ENCODE data around the gene TNFRSF25.
"Not testable (repeated sequence)": the region's sequence is repeated elsewhere in the genome, so short reads cannot be mapped to it uniquely, and the experiment has no call there.

TNFRSF25 gene

DNA sequence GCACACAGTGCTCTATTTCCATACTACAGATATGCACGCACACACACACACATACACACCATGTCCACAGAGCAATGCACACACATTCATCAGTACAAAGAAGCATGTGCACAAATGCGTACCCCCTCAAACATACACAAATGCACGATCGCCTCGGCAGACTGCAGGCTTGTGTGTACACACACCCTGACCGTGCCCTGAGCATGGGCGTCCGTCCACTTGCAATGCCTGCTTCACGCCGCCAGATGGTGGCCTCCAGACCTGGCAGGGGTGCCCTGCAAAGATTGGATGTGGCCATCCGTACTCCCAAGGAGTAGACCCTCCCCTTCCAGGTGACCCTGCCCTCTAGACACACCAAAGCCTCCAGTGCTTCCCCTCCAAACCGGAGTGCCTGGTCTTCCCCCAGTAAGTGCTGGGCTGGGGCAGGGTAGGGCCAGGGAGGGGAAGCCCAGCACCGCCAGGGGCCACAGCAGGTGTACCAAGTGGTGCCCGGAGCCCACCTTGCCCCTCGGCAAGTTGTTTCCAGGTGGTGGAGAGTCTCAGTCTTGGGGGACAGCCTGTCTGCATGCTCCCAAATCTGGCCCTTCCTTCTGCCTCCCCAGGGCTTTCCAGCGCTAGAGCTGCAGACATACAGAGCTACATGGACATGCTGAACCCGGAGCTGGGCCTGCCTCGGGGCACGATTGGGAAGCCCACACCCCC lies 20.8 kb downstream of the TNFRSF25 start:
- no peak for DNase-seq
- Mint-ChIP-seq H3K27ac (no peak overlapping the region), H3K9me3 (no peaks in the 10 kb centered on the region), H3K36me3 (ENCODE audit: insufficient read depth) (peaks cover 5% of the 10 kb centered on the region), H3K4me1 (ENCODE audit: low read depth in 2 of 2) (peaks cover 14 to 27% of the 10 kb centered on the region in 2 donors), H3K4me3 (no peak overlapping the region), H3K27me3 (peaks cover 43 to 70% of the 10 kb centered on the region in 2 donors)
- no peak for ATAC-seq (replicated peaks)

- peaks cover 38 to 67% of the 10 kb centered on the region in 2 donors for H3K27me3 Mint-ChIP-seq
- H3K27ac Mint-ChIP-seq = no peak overlapping the region
- peaks cover 5% of the 10 kb centered on the region for H3K36me3 Mint-ChIP-seq (ENCODE audit: insufficient read depth)
These were observed 21.6 kb downstream of the TNFRSF25 start for GRCh38 chr1:6444377-6444776.

DNA sequence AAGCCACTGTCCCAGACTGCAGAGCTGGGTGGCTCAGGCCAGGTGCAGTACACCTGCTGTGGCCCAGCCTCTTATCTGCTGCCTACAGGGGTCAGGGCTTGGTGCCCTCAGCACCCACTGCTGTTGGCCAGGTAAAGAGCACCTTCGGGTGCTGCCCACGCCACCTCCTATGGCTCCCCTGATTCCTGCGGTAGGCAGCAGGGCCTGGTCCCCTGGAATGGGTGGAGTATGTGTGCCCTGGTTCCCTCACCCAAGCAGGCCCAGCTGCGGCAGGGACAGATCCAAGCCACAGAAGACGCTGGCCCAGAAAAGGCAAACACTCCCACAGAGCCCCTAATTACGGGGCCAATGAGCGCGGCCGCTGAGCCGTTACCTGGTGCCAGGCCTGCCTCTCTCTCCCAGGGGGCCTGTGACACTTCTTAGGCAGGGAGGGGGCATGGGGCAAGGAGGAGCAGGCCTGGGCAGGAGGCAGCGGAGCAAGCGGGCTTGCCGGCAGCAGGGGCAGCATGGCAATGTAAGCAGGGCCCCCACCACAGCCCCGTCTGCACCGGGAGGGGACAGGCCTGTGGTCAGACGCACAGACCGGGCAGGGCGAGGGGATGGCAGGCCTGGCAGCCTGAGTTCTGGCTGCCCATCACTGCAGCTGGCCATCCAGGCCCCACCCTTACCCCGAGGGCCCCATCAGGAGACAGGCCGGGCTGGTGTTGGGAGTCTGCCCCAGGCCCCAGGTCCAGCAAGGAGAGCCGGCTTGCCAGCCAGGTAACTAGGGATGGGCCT lies 22.4 kb downstream of the TNFRSF25 start:
- ATAC-seq (replicated peaks) = no peak
- peaks cover 10 to 21% of the 10 kb centered on the region in 2 donors for H3K4me1 Mint-ChIP-seq (ENCODE audit: low read depth in 2 of 2)

More at GRCh38 chr1:6444377-6444776, 21.6 kb downstream of the TNFRSF25 start:
- no peak overlapping the region for H3K4me3 Mint-ChIP-seq
- ATAC-seq (replicated peaks) (no peak), DNase-seq (no peak)
- H3K9me3 Mint-ChIP-seq = no peaks in the 10 kb centered on the region
- H3K4me1 Mint-ChIP-seq (ENCODE audit: low read depth in 2 of 2) = peaks cover 14 to 24% of the 10 kb centered on the region in 2 donors

DNA sequence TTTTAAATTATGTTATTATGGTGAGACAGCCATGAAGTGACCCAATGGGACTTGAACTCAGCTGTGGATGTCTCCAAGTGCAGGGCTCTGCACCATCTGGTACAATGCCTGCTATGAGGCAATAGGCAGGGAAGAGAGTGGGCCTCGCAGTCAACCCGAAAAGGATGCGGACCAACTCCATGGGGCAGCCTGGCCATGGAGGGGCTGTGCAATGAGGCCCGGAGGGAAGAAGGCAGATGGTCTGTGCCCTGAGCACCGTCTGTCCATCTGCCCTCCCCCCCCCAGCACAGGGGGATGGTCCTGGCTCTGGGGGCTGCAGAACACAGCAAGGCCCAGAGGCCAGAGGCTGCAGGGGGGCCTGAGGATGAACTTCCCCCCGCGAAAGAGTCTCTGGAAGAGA lies 24.4 kb downstream of the TNFRSF25 start:
- no peaks in the 10 kb centered on the region for H3K9me3 Mint-ChIP-seq
- H3K4me1 Mint-ChIP-seq (ENCODE audit: low read depth in 2 of 2) = peaks cover 18 to 21% of the 10 kb centered on the region in 2 donors
- peak overlapping the region; percentile 35 to 55 for H3K4me3 Mint-ChIP-seq
- no peak for ATAC-seq (replicated peaks)
- peaks cover 3% of the 10 kb centered on the region for H3K36me3 Mint-ChIP-seq (ENCODE audit: insufficient read depth)
- no peak overlapping the region for H3K27ac Mint-ChIP-seq
- peaks cover 45 to 67% of the 10 kb centered on the region in 2 donors for H3K27me3 Mint-ChIP-seq
- no peak for DNase-seq

More for the DNA sequence above, 22.4 kb downstream of the TNFRSF25 start:
- H3K36me3 Mint-ChIP-seq (ENCODE audit: insufficient read depth) = peaks cover 3% of the 10 kb centered on the region
- no peak for DNase-seq
- H3K27me3 Mint-ChIP-seq = peaks cover 36 to 64% of the 10 kb centered on the region in 2 donors
- no peaks in the 10 kb centered on the region for H3K9me3 Mint-ChIP-seq
- H3K4me3 Mint-ChIP-seq = no peak overlapping the region
- H3K27ac Mint-ChIP-seq = no peak overlapping the region

DNA sequence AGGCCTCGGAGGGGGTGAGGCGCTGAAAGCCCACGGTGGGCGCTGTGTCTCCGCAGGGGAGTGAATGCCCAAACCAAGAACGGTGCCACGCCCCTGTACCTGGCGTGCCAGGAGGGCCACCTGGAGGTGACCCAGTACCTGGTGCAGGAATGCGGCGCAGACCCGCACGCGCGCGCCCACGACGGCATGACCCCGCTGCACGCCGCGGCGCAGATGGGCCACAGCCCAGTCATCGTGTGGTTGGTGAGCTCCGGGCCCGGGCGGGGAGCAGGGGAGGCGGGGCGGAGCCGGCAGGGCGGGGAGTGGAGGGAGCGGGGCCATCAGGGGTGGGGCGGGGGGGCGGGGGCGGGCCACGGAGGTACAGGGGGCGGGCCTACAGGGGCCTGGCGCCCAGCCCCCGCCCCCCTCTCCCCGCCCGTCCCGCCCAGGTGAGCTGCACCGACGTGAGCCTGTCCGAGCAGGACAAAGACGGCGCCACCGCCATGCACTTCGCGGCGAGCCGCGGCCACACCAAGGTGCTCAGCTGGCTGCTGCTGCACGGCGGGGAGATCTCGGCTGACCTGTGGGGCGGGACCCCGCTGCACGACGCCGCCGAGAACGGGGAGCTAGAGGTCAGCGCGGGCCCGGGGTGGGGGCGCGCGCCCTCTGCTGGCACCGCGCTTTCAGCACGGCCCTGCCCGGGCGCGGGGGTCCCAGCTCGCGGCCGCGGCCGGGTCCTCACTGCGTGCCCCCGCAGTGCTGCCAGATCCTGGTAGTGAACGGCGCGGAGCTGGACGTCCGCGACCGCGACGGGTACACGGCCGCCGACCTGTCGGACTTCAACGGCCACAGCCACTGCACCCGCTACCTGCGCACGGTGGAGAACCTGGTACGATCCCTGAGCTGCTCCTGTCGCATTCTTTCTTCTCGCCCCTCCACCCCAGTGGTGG lies 25.5 kb downstream of the TNFRSF25 start:
- Mint-ChIP-seq H3K27me3 (peaks cover 35 to 56% of the 10 kb centered on the region in 2 donors), H3K9me3 (no peaks in the 10 kb centered on the region), H3K27ac (no peak overlapping the region), H3K4me1 (ENCODE audit: low read depth in 2 of 2) (peaks cover 16 to 18% of the 10 kb centered on the region in 2 donors), H3K4me3 (peak overlapping the region; percentile 58 to 68), H3K36me3 (ENCODE audit: insufficient read depth) (no peaks in the 10 kb centered on the region)
- DNase-seq (peak; percentile 58 to 71 (median 70)), ATAC-seq (replicated peaks) (peak; percentile 94)

DNA sequence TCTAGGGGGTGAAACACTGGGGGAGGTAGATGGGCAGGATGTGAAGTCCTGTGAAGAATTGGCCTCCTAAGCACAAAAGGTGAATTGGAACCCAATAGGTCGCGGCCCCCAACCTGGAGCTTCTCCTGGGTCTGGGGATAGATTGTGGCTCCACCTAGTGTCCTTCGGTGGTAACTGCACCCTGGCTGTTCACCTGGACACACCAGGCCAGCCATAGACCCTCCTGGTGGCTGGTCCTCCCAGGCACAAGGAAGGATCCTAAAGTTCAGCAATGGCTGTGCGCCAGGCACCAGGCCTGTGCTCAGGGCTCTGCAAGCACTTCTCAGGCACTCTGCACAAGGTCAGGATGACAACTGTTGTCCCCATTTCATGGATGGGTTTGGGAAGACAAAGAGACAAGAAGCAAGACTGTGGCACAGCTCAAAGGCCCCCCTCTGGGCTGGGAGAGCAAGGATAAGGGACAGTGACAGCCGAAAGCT lies 27.9 kb downstream of the TNFRSF25 start:
- no peaks in the 10 kb centered on the region for H3K9me3 Mint-ChIP-seq
- peaks cover 4% of the 10 kb centered on the region for H3K36me3 Mint-ChIP-seq (ENCODE audit: insufficient read depth)
- peak; percentile 67 to 71 (median 68) for DNase-seq
- H3K4me1 Mint-ChIP-seq (ENCODE audit: low read depth in 2 of 2) = peaks cover 11 to 13% of the 10 kb centered on the region in 2 donors
- no peak overlapping the region for H3K4me3 Mint-ChIP-seq
- H3K27me3 Mint-ChIP-seq = peaks cover 27 to 50% of the 10 kb centered on the region in 2 donors
- ATAC-seq (replicated peaks) = peak; percentile 50
- H3K27ac Mint-ChIP-seq = no peak overlapping the region

- H3K4me3 Mint-ChIP-seq; DNase-seq; H3K9me3 Mint-ChIP-seq; H3K36me3 Mint-ChIP-seq (ENCODE audit: insufficient read depth); H3K27ac Mint-ChIP-seq; ATAC-seq (replicated peaks): not testable (repeated sequence)
- H3K27me3 Mint-ChIP-seq = peaks cover 27 to 50% of the 10 kb centered on the region in 2 donors
- H3K4me1 Mint-ChIP-seq (ENCODE audit: low read depth in 2 of 2) = peaks cover 11 to 13% of the 10 kb centered on the region in 2 donors
These were observed 28.8 kb downstream of the TNFRSF25 start for GRCh38 chr1:6437012-6437700.

DNA sequence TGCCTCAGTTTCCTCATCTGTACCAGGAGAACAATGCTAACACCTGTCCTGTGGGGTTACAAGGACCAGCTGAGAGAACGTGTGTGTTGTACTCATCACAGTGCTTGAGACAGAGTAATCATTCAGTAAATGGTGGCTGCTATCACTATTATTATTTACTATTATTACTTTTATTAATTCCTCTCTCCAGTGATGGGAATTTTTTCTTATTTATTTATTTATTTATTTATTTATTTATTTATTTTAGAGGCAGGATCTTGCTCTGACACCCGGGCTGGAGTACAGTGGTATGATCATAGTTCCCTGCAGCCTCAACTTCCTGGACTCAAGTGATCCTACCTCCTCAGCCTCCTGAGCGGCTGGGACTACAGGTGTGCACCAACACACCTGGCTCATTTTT lies 29.7 kb downstream of the TNFRSF25 start:
- not testable (repeated sequence) for DNase-seq; H3K27ac Mint-ChIP-seq; H3K9me3 Mint-ChIP-seq; H3K36me3 Mint-ChIP-seq (ENCODE audit: insufficient read depth); H3K4me3 Mint-ChIP-seq; ATAC-seq (replicated peaks)
- Mint-ChIP-seq H3K27me3 (peaks cover 22 to 41% of the 10 kb centered on the region in 2 donors), H3K4me1 (ENCODE audit: low read depth in 2 of 2) (peaks cover 11 to 13% of the 10 kb centered on the region in 2 donors)

DNA sequence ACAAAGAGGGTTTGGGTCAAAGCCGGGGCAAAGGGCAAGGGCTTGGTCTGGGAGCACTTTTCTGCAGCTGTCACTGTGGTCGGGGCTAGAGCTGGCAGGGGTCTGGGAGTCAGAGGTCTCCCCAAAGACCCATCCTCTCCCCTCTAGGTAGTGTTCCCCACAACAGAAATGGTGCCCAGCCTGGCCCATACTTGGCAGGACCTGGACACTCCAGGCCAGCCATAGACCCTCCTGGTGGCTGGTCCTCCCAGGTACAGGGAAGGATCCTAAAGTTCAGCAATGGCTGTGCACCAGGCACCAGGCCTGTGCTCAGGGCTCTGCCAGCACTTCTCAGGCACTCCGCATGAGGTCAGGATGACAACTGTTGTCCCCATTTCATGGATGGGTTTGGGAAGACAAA lies 30.4 kb downstream of the TNFRSF25 start:
- Mint-ChIP-seq H3K36me3 (ENCODE audit: insufficient read depth) (peaks cover 4% of the 10 kb centered on the region), H3K27me3 (peaks cover 20 to 41% of the 10 kb centered on the region in 2 donors), H3K9me3 (no peaks in the 10 kb centered on the region), H3K4me3 (no peak overlapping the region), H3K27ac (no peak overlapping the region), H3K4me1 (ENCODE audit: low read depth in 2 of 2) (peaks cover 8 to 13% of the 10 kb centered on the region in 2 donors)
- DNase-seq (no peak), ATAC-seq (replicated peaks) (no peak)

GRCh38 chr1:6435129-6435528 lies 30.8 kb downstream of the TNFRSF25 start:
- H3K9me3 Mint-ChIP-seq = no peaks in the 10 kb centered on the region
- H3K36me3 Mint-ChIP-seq (ENCODE audit: insufficient read depth) = peaks cover 4% of the 10 kb centered on the region
- H3K4me3 Mint-ChIP-seq = no peak overlapping the region
- no peak overlapping the region for H3K27ac Mint-ChIP-seq
- DNase-seq (no peak), ATAC-seq (replicated peaks) (no peak)
- H3K4me1 Mint-ChIP-seq (ENCODE audit: low read depth in 2 of 2) = peaks cover 8 to 13% of the 10 kb centered on the region in 2 donors
- peaks cover 24 to 45% of the 10 kb centered on the region in 2 donors for H3K27me3 Mint-ChIP-seq

GRCh38 chr1:6434186-6434585 lies 31.8 kb downstream of the TNFRSF25 start:
- no peaks in the 10 kb centered on the region for H3K9me3 Mint-ChIP-seq
- H3K36me3 Mint-ChIP-seq (ENCODE audit: insufficient read depth) = peaks cover 4% of the 10 kb centered on the region
- DNase-seq (no peak), ATAC-seq (replicated peaks) (no peak)
- peaks cover 6 to 8% of the 10 kb centered on the region in 2 donors for H3K4me1 Mint-ChIP-seq (ENCODE audit: low read depth in 2 of 2)
- H3K27me3 Mint-ChIP-seq = peaks cover 23 to 46% of the 10 kb centered on the region in 2 donors
- H3K4me3 Mint-ChIP-seq = no peak overlapping the region
- H3K27ac Mint-ChIP-seq = no peak overlapping the region

Measured in effector memory CD8-positive, alpha-beta T cell (primary cell).